Activated CD4-positive, alpha-beta T cell treated with anti-CD3 and anti-CD28 coated beads, Interleukin-2, Interleukin-4, amounts not matched to agents 100 ng/mL and 50 ng/mL, durations not matched to agents 16 hours and 8 hours (primary cell): ENCODE results near the gene DAAM1.

Experiments used
- DNase-seq: peaks from one replicate; pipeline ENCODE4 v3.0.0-alpha.2; 2020; ENCODE audit warnings: low spot score

Gene DAAM1

DNA sequence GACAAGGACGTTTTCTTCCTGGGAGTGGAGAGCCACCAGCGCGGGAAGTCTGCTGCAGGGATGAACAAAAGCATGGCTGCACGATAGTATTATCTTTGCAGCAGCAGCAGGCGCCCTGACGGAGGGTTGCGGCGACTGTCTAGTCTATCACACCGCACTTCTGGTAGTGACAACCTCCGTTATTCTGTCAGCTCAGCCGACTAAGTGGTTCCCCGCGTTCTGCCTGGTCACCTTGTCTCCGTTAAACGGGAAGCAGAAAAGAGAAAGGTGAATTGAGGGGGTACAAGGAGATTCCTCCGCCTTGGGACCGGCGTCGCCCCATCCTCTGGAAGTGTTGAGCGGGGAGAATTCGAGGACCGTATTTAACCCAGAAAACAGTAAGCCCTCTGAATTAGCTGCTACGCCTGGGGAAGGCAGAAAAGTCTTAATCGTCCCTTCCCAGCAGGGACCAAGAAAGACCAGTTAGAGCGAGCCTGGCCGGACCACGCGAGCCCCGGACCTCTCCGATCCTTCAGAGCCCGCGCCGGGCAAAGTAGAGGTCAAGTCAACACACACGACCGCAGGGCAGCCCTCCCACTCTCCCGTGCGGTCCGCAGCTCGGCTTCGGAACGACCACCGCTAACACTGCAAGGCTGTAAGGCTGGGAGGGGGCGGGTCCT lies 536 bp upstream of the DAAM1 start:
- peak; percentile 7 for DNase-seq

DNA sequence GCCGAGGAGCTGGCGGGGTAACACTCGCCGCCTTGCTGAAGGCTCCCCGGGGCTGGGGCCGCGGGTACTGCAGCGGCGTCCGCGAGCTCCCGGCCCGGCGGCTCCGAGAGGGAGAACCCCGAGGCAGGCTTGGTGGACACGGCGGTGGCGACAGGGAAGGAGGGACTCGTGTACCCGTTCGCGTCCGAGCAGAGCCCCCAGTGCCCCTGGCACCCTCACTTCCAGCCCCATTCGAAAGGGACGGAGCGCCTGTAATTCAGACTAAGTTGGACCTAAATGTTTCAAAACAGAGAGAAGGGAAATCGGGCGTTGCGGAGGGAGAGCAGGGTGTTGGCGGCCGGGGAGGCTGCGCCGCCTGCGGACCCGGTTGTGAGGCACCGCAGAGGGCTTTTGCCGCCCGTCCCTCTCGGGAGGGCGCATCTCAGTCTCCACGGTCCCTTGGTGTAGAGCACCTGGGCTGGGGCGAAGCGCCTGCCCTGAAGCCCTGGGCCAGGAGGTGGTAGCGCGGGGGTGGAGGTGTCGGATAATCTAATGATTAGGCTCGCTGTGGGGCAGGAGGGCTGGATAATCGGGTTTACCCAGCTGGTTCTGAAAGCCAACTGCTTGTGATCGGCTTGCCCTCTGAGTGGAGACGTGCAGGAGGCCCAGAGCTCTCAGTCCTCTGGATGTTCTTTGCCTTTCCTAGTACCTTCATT lies 771 bp downstream of the DAAM1 start:
- peak; percentile 8 for DNase-seq

DNA sequence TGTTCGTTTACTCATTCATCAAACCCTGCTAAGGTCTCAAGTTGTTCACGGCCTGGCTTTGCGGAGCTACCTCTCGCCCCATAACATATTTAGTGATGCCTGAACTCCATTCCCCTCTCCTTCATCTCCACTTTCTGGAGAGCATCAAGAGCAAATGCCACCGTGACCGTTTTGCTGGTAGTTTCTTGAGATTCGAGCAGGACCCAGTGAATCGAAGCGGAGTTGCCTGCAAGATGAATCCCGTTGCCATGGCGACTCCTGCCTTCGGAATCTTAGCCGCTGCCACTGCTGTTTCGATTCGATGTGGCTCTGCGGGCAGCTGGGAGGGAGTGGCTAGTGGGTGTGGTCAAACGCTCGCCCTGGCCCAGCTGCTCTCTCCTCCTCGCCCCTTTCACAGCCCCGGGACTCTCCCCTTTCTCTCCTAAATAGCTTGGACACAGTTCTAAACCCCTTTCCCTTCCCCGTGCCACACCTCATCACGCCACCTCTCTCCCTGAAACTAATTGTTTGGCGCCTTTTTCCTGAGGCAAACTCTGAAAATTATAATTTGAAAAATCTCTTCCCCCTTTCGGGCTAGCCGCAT lies 1.4 kb downstream of the DAAM1 start:
- peak; percentile 81 for DNase-seq

DNA sequence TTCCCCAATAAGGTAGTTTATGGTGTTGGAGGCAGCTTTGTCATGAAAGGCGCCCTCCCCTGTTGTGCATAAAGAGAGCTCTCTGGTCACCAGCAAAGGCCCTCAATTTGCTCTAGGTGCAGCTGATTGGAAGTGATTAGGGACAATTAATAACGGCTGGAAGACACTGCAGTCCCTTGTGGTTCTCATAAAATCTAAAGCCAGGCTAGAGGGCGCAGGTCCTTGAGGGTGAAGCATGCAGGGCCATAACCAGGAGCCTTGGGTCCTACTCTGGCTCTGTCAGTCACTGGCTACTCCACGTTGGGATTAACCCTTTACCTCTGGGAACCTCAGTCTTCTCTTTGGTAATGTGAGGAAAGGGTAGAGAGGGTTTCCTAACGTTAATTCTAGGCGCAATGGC lies 1.9 kb downstream of the DAAM1 start:
- no peak for DNase-seq

DNA sequence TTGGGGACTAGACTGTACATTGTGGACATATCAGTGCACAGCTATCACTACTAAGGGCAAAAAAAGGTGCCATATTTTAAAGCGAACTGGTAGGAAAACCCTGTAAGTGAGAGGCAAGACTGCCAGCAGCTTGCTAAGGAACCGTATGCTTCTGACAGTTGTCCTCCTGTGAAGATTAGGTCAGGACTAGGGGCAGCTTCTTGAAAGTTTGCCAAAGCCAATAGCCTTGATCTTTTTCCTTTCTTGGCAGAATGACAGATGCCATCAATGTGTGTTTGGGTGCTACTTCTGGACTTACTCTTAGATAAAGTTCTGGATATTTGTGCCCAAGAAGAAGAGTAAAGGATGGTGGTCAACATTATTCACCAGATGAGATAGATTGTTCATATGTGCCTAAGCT lies 7.4 kb downstream of the DAAM1 start:
- DNase-seq = no peak

DNA sequence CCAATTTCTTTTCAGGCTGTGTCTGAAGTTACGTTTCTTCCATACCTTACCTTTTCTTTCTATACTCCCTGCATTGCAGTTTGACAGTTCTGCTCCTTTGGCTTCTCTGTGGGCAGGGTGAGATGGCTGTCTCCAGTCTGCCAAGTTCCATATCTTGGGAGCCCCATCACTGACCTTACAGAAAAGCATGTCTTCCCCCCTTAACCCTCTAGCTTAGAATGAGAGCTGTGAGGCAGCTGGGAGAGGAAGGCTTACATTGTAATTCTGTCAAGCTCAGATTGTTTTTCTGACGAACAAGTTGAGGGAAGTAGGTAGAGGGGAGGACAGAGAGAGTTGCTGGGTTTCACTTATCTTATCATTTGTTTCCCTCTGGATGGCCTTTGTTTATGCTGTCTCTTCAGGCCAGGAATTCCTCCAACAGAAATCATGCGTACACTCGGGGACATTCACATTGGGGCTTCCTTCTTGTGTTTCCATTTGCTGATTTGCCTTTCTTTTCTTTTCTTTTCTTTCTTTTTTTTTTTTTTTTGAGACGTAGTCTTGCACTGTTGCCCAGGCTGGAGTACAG lies 9.3 kb downstream of the DAAM1 start:
- no peak for DNase-seq

DNA sequence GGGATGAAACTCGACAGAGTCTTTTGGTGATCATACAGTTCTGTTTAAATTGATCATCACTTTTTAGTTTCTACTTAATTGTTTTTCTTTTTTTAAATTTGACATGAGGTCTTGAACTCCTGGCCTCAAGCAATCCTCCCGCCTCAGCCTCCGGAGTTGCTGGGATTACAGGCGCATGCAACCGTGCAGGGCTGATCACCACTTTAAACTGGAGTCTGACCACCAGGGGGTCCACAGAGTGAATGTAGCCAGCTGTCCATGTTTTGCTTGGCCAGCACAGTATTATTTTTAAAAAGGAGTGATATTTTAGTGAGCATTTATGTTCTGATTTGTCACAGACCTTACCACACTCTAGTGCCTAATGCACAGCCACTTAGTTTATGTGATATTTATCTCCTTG lies 10.7 kb downstream of the DAAM1 start:
- DNase-seq = no peak

DNA sequence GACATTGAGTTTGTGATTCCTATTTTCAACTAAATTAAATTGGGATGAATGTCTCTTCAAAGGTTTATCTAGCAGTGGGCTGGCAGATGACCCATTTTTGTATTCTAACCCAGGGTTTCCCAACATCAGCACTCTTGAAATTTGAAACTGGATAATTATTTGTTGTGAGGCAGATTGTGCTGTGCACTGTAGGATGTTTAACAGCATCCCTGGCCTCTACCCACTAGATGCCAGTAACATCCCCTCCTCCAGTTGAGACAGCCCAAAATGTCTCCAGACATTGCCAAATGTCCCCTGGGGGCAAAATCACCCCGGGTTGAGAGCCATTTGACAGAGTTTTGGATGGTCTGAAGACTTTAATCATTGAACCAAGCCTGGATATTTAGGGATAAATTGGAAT lies 11.1 kb downstream of the DAAM1 start:
- no peak for DNase-seq

DNA sequence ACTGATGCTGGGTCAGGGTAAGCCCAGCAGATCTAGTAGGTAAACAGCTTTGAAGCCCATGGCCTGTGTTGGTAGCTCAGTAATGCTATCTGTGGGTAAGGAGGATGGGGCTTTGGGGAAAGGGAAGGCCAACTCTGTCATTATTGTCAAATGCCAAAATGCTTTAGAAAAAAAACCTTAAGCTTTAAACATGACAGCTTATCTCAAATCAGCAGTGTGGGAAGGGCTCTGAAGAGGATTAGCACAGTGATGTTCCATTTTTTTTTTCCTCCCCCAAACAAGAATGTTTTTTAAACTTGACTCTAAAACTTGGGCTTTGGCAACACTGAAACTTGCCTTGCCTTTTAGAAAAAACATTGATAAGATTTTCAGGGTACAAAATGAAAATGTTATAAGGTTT lies 11.7 kb downstream of the DAAM1 start:
- no peak for DNase-seq

DNA sequence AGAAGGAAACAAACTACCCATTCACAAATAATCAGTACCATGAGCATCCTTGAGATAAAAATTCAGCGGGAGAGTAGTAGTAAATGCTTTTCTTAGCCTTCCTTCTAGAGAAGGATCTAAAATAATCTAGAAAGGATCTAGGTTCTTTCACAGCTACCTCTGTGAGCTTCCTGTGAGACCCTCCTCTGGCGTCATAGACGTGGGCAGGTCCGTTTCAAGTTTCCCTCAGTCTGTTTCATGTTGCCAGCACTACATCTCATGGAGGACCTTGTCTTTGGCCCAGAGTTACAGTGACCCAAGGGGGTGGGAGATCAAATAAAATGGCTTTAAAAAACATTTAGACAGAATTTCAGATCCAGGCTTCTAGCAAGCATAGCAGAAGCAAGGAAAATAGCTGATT lies 13.6 kb downstream of the DAAM1 start:
- no peak for DNase-seq

DNA sequence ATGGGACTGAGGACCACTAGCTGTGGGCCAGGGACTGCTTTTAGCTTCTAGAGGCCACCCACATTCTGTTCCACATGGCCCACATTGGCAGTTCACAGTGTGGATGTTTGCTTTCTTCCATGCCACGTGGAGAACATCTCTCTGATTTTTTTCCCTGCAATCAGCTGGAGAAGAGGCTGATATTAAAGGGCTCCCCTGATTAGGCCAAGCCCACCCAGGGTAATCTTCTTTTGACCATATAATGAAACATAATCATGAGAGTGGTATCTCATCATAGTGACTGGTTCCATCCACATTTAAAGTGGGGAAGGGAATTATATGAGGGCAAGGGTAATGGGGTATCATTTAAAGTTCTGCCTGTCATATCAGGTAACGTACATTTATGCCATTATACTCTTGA lies 15.8 kb downstream of the DAAM1 start:
- DNase-seq = no peak

DNA sequence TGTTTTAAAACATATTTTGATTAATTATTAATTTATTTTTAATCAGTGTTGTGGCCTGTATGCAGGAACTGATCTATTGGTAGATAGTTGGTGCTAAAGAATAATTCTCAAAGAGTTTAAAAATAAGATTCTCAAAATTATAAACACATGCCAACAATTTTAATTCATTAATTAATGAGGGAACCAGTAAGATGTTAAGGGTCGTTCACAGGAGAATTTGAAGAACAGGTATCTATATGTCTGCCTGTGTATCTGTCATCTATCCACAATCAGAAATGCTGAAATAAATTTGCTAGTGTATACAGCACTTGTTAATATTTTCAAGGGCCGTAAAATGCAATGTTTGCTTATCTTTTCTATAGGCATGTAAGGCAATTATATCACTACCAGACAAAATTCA lies 18.4 kb downstream of the DAAM1 start:
- no peak for DNase-seq

DNA sequence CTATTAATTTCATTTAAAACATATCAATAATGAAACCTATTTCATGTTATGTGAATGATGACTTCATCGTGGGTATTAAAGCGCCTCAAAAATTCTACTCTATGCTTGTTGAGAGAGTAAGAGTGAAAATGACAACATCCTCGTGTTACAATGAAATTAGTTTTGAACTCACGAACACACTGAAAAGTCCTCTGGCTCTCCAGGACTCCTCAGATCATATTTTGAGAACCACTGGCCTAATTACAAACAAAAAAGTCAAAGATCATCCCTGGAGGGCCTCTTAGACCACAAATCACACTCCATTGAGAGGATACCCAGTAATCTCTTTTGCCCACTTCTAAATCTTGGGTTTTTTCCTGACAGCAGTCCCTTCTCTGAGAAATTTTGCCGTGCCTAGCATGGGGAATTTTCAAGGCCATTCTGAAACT lies 19.1 kb downstream of the DAAM1 start:
- DNase-seq = no peak

DNA sequence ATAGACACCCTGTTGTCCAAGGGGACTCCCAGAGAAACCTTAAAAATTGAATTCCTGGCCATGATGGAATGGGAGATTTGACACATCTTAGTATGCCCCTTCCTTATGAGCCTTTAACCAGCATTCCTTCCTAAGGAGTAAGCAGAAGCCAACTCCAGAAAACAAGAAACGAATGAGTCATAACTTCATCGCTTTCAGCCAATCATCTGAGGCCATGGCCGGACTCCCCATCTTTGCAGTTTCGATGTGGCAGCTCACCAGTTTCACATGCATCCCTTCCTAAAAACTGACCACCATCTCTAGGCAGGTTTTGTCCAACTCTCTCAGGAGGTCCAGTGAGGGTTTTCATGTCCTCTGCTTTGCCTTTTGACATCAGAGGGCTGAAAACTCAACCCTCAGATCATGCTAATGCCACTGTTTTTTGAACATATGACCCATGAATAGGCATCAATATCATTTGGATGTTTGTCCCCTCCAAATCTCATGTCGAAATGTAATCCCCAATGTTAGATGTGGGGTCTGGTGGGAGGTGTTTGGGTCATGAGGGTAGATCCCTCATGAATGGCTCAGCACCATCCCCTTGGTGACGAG lies 19.9 kb downstream of the DAAM1 start:
- no peak for DNase-seq

DNA sequence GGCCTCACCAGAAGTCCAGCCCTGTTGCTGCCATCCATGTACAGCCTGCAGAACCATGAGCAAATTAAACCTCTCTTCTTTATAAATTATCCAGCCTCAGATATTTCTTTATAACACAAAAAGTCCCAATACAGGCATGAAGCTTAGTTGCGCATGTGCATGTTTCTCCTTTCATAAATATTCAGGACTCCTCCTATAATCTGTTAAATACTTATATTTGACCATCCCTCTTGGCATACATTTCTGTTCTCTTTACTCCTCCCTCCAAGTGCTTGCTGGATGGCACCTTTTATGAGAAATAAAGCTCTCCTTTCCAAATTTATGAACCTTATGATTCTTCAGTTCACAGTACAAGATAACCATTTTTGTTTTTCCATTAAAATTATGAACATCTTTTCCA lies 20.5 kb downstream of the DAAM1 start:
- DNase-seq = no peak

DNA sequence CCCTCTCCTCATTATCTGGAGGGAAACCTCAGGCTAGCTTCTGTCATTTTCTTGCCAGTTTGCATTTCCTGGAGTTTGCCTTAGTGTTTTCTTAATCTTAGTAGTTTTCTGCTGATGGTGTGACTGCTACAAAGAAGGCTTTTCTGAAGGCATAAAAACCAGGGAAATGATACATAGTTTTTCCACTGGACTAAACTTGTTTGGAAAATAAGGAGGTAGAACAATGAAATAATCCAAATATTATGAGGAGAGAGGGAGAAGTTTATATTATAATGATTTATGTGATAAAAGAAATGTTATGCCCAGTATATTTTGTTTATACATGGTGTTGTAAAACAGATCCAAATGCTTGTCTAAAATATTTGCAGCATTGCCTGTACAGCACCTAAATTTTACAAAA lies 22.2 kb downstream of the DAAM1 start:
- DNase-seq = no peak

DNA sequence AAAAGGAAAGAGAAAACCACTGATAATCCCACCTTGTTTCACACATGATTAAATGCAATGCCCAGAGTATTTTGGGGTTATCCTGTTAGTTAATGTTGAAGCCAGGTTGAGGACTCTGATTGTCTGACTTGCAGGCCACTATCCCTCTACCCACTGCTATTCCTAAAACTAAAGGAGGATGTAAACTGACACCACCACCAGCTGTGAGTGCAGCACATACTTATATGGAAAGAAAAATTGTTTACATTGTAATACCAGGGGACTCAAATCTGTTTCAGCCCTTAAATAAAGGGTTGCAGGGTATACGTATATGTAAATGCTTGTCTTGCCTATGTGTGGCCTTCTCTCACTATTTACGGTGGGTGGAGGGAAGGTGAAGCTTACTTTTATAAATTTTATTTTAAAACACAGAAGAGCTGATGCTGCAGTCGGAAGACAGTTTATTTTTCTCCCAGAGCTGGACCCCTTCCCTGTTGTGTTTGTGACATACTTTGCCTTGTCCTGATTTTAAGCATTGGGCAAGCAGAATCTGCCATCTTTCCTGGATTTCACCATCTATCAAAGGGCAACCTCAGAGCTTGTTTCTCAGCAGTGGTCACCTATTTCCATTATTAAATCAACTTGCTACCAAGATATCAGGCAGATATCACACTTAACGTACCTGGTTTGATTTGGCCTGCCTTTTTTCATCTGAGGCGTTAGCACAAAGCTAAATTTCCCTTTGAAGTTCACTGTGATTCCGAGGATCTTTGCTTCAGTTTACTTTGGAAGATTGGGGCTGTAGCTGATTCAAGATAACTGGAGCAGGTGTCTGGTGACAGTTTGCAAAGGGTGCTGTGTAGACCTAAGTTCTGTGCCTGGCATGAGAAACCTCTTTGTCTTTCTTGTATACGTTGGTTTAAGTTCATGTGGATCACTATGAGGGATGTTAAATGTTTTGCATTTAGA lies 25.2 kb downstream of the DAAM1 start:
- no peak for DNase-seq

DNA sequence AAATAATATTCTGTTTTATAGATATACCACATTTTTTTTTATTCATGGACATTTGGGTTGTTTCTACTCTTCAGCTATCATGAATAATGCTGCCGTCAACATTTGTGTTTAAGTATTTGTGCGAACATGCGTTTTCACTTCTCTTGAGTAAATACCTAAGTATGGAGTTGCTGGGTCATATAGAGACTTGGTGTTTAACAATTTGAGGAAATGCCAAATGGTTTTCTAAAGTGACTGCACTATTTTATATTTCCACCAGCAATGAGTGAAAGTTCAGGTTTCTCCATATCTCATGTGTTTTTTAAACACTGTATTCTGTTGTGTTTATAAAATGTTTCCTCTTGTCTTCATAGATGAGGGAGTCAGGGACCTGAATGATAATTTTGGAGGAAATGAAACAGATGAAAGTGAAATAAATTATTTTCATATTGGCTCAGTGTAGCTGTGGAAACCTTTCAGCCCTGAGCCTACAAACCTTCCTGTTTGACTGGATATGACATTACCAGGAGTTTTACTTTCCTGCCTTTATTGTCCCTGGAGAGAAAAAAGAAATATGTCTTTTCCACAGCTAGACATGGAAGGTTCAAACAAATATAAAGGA lies 26.3 kb downstream of the DAAM1 start:
- no peak for DNase-seq

DNA sequence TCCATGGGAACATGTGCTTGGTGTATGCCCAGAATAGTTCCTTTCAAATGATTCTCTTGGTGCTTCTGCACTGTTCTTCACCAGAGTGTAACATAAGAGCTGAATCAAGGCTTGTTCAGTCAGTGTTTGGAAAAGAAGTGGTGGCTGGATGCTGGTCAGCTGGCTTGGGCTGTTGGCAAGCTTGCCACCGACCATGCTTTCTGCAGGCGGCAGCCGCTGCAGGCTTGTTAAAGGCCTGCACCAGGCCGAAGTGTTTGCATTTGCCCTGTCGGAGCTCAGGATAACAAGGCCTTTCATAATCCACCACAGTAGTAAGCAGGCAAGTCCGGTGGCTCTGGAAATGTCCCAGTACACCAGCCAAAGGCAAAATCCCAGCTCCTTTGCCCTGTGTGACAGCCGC lies 26.9 kb downstream of the DAAM1 start:
- DNase-seq = no peak

DNA sequence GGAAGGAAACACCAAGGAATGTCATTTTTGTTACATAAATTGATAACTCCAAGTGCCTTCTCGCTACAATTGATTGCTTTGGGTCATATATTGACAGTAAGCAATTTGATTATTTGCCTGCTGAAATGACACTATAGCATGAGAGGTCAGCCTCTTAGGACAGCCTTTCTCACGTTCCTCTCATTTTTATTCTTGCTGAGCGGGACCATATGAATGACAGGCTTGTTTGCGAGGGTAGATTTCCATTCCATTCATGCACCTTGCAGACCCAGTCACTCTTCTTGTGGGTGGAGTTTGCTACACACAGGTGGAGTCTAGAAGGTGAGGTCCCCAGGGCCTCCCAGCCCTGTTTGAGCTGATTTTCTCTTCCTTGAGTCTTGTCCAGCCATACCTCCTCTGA lies 27.3 kb downstream of the DAAM1 start:
- DNase-seq = no peak

DNA sequence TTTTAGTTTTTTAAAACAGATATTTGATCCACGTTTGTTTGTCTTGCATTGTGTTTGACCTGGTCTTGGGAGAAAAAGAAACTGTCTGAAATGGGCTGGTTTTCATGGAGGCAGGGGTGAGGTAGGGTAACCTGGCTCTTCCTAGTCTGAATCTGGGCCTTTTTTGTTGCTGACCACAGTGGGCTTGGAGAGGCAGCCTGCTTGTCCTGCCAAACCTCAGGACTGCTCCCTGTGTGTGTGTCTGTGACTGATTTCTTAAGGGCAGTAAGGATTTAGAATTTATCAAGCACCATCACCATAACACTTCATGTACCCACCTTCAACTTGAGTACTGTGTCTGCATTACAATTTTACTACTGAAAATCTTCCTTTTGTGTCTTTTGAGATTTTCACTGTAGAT lies 28.5 kb downstream of the DAAM1 start:
- DNase-seq = no peak
